HG03460 (cell line): ENCODE results near the gene PTGIS.

Source experiments
- ATAC-seq: cut with Tn5 transposase; IDR thresholded peaks from one replicate; pipeline ENCODE4 v1.9.1; 2021; ENCODE audit not compliant: unreplicated experiment

The PTGIS gene

DNA sequence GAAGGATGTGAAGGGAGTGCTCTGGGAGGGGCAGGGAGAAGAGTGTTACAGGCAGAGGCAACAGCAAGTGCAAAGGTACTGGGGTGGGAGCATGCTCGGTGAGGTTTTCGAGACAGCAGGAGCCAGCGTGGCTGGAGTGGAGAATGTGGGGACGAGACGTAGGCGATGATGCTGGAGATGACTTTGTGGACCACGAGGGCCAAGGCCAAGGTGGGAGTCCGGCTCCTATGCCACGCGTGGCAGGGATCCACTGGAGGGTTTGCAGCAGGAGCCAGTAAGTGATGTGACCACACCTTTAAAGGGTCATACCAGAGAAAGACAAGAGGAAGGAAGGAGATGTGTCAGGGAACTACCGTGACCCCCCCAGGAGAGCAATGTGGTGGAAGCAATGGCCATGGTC, 7.3 kb downstream of the PTGIS start:
- no peak for ATAC-seq

DNA sequence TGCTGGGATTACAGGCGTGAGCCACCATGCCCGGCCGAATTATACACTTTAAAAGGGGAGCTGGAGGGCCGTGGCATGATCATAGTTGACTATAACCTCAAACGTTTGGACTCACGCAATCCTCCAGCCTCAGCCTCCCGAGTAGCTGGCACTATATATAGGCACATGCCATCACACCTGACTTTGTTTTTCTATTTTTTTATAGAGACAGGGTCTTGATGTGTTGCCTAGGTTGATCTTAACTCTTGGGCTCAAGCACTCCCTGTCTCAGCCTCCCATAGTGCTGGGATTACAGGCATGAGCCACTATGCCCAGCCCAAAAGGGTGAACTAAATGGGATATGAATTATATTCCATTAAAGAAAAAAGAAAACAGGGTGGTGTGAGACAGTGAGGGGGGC, 7.8 kb downstream of the PTGIS start:
- no peak for ATAC-seq

DNA sequence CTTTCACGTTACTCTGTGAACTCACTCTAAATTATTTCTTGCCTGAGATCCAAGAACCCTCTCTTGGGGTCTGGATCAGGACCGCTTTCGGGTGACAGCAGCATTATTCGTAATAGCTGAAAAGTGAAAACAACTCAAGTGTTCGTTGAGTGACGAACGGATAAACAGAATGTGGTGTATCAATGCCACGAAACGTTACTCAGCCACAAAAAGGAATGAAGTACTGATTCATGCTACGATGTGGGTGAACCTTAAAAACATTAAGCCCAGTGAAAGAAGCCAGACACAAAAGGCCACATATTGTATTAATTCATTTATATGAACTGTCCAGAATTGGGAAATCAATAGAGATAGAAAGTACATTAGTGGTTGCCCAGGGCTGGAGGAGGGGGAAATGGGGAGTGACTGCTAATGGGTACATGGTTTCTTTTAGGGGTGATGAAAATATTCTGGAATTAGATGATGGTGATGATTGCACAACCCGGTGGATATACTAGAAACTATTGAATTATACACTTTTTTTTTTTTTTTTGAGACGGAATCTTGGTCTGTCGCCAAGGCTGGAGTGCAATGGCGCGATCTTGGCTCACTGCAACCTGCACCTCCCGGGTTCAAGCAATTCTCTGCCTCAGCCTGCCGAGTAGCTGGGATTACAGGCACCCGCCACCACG, 8.4 kb downstream of the PTGIS start:
- no peak for ATAC-seq

DNA sequence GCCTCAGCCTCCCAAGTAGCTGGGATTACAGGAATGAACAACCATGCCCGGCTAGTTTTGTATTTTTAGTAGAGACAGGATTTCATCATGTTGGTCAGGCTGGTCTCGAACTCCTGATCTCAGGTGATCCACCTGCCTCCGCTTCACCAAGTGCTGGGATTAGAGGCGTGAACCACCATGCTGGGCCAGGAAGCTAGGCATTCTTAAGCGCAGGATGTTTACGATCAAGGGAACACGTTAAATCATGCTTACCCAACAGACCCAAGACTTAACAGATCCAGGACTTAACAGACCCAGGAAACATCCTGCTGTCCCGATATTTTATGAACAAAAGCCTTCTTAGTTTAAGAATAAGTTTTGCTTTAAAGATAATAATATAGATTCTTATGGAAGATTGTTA, 9.1 kb downstream of the PTGIS start:
- ATAC-seq, result no peak

DNA sequence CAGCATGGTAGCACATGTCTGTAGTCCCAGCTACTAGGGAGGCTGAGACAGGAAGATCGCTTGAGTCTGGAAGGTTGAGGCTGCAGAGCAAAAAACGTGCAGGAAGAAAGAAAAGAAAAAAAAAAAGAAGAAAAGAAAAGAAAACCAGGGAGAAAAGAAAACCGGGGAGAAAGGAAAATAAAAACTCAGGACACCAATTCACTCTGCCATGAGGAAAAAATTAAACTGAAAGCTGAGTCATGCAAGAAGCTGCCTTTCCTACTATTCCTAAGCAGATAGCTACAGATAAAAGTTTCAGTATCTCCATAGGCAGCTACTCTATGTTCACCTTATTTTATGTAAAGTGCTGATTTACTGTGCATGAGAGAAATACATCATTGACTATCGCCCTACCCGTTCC, 10.5 kb downstream of the PTGIS start:
- ATAC-seq, result no peak

DNA sequence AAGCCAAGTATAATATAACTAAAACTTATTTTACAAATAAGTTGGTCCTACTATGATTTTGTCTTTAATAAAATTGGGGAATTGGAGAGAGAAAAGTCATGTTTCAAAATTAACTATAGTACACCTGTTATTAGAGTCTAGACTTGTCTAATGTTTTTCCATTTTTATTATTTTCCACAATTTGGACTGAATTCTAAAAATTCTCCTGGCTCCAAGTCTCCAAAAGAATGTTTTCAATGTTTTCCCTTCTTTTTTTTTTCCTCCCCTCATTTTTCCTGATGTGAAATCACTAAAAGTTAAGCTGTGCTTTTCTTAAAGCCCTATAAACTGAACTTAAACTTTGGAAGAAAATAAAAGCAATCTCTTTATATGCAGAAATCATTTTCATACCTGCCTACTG, 11.3 kb downstream of the PTGIS start:
- ATAC-seq, result no peak

DNA sequence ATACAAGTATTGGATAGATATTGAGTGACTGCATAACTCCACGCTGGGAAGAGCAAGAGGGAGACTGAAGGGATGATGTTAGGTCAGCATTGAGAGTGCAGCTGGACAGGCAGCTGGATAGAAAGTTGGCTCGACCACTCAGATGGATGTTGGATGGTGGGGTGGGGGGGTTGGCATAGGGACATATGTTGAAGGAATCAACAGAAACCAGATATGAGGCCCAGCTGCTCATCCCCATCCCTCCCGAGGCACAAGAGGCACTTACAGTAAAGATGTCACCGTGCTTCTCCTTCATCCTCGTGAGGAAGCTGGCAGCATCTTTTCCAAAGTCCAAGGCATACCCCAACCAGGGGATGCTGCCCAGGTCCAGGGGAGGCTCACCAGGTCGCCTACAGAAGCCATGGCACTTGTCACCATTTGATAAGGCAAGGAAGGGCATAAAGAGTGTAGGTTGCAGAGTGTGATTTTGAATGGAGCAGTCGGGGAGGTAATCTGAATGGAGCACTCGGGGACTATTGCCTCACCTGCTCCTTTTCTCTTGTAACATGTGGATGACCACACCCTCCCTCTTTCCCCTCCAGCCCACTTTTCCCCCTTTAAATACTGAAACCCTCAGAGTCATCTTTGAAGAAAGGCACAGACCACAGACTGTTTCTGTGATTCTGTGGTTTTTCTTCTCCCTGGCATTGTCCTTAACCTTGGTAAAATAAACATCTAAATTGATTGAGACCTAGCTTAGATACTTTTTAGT, 18.0 kb downstream of the PTGIS start:
- no peak for ATAC-seq

DNA sequence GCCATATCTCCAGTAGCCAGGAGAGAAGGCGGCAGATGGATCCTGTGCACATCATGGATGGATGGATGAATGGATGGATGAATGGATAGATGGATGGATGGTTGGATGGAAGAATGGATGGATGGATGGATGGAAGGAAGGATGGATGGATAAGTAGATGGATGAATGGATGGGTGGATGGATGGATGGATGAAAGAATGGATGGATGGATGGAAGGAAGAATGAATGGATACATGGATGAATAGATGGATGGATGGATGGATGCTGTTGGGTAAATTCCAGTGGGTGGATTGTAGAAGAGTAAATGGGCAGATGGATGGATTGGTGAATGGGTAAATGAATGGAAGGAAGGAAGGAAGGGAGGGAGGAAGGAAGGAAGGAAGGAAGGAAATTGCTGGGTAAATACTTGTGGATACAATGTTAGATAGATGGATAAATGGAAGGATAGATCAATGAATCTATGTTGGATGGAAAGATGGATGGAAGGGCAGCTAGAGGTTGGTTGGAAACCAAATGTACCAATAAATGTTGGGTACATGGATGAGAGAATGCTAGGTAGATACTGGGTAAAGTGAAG, 19.5 kb downstream of the PTGIS start:
- no peak for ATAC-seq

DNA sequence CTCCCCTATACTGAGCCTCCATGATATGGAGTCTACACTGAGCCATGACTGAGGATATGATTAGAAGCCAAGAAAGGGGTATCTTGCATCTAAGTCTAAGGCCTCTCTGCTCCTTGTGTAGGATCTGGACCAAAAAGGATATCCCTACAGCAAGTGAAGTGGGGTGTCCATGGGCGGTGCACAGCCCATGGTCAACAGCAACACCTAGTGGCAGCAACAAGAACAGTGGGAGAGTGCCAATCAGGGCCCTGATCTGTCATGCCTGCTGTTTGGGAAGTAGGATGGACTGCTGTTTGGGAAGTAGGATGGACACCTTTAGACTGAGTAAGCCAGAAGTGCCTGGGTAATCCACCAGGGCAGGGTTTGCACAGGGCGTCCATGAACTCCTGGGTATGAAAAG, 22.4 kb downstream of the PTGIS start:
- ATAC-seq, result no peak

DNA sequence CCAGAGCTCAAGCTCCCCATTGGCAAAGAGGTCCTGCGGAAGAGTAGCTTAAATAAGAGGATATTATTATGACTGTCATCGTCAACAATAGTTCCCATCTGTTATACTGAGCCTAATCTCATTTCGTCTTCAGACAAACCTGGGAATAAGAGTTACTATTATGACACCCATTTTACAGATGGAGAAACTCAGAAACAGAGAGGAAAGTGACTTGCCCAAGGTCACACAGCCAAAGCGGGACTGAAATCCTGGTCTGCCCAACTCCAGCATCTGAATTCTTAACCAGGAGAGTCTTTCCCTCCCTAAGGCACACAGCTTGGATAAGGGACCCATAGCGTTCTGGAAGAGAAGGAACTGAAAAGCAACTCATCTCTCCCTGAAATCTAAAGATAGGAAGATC, 23.4 kb downstream of the PTGIS start:
- no peak for ATAC-seq

DNA sequence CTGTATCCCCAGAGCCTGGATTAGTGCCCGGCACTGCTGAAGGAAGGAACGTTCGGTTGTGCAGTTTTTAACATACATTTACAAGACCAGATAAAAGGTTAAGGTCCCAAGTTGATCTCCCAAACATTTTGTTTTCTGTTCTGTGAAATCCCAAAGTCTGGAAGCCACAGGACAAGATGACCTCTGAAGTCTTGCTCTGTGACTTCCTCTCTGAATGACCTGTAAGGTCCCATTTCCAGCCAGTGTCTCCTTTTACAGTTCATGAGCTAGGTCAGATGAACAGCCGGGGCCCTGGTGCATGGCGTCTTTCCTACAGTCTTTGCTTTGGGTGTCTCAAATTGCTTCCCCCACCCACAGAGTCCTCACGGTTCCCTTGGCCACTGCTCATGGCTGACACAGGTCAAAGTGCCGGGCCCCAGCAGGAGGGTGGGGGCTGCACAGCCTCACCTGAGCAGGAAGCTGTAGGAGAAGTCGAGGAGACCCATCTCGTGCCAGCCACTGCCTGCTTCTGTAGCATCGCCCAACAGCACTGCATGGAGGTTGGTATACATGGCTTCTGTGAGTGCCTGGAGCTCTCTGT, 24.0 kb downstream of the PTGIS start:
- ATAC-seq, result no peak

DNA sequence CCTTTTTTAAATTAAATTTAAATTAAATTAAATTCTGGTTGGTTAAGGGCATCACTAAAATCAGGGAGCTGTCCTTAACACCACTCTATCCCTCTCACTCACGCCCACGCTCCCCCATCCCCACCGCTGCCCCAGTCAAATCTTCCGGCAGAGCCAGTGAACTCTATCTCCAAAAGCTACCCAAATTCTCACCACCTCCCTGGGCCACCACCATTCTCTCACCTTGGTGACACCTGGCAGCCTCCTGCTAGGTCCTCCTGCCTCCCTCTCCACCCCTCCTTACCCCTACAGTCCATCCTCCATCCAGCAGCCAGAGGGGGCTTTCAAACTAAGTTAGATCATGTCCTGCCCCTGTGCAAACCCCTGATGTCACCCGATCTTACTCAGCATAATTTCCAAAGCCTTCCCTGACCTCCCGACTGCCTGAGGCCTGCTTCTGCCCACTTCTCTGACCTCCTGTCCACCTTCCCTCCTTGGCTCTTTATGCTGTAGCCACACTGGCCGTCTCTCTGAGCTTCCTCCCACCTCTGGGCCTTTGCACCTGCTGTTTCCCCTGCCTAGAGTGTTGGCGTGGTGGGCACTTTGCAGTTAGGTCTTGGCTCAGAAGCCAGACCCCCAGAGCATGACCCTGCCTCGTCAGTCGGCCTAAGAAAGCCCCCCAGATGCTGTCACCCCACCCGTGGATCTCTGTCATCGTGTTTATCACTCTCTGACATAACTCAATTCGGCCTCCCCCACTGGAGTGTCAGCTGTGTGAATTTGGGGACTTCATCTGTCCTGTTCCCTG, 24.7 kb downstream of the PTGIS start:
- no peak for ATAC-seq

DNA sequence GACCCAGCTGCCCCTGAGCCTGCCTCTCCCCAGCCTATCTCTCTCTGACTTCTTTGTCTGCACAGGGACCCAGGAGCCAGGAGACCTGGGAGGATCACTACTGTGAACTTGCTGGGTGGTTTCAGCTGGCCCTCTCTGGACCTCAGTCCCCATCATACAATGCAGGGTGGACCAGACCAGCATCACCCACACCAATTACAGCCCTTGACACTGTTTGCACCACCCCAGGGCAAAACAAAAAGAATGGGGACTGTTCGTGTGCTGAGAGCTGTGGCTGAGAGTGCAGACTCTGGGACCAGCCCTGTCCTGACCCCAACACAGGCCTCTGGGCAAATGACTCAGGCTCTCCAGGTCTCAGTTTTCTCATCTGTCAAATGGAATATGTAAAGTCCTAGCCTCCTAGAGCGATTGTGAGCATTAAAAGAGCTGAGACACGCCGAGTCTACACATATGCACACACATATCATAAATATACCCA, 25.4 kb downstream of the PTGIS start:
- no peak for ATAC-seq

DNA sequence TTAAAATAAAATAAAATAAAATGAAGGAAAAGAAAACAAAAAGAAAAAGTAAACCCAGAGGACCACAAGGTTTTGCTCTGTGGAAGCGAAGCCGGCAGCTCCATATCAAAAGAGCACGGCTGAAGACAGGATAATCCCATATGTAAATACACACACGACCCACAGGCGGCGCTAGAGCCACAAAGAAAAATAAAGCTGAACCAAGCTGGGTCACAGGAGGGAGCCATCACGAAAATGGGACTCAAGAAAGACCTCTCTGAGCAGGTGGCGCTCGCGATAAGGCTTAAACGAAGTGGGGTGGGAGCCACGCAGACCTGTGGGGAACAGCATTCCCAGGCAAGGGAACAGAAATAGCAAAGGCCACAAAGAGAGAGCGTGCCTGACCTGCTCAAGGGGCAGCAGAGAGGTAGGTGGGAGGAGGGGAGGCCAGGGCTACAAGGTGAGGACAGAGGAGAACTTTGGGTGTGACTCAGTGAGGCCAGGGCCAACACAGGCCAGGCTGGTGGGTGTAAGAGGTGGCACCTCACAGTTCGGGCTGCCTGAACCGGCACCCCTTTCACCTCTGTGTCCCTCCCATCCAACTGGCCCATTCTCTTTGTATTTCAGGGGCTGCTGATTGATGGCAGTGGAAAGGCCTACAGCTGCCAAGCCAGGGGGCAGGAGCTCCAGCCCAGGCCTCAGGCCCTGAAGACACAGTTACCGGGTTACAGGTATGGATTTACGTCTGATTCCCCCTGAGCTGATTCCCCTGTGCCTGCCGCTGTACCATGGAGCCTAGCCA, 26.0 kb downstream of the PTGIS start:
- ATAC-seq, result no peak

DNA sequence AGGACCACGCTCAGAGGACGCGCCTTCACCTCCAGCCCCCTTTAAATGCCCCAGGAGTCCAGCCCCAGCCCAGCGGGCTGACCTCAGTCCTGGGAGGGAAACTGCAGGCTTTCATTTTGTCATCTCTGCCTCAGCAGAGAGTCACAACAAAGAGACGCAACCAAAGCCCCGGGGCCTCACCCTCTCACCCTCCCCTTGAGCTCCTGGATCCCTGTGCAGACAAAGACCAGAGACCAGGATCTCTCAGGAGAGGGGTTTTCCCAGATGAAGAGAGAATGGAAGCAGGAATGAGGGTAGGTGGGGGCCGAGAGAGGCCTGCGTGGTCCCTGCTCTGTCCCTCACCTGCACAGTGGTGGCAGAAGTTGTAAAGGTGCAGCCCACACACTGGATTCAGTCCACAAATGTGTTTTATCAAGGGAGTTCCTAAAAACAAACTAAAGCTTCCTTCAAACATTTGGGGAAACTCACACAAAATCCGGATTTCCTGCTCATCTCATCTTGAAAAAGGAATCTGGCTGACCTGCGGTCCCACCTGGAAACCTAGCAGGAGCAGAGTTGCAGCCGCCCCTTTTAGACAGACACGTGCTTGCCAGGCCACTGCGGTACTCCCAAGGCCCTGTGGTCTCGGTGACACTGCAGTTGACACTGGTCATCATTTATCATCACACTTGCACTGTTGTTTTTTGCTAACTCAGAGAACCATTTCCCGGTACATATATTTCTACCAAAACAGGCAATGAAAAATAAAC, 27.1 kb downstream of the PTGIS start:
- no peak for ATAC-seq

DNA sequence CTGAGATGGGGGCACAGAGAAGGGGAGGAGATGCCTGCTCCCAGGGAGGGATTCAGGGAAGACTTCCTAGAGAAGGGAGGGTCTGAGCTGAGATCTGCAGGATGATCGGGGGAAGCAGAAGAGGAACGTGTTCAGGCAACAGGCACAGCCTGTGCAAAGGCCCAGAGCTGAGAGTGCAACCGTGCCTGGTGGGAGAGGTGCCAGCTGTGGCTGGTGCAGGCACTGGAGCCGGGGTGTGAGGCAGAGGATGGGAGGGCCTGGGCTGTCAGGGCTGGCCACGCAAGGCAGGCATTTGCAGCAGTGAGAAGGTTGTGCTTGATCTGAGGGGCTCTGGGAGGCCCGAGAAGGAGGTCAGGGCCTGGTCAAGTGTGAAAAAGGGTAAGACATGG, 27.7 kb downstream of the PTGIS start:
- ATAC-seq, result no peak

DNA sequence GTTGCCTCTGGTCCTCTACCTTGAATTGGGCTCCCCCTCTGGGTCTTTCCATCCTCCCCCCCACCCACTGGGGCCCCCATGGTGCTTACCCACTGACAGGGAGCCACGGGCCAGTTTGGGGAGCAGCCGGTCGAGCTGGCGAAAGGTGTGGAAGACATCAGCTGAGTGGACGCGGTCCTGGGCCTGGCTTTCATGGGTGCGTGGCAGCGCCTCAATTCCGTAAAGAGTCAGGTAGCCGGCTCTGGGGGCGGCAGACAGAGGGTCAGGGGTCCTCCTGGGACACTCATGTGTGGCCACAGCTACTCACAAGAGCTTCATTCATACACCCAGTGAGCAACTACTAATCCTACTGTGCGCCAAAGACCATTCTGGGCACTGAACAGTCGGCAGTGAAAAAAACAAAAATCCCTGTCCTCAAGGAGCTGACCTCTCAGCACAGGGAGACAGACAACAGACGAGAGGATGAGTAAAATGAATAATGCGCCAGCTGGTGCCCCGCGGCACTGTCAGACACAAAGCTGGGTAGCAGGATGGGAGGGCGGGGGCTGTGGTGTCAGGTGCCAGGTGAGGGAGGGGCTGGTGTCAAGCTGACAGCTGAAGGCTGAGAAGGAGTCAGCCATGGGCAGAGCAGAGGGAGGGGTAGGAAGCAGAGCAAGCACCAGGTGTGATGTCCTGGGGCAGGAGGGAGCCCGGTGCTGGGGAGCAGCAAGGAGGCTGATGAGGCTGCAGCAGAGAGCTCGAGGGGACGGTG, 28.3 kb downstream of the PTGIS start:
- no peak for ATAC-seq

DNA sequence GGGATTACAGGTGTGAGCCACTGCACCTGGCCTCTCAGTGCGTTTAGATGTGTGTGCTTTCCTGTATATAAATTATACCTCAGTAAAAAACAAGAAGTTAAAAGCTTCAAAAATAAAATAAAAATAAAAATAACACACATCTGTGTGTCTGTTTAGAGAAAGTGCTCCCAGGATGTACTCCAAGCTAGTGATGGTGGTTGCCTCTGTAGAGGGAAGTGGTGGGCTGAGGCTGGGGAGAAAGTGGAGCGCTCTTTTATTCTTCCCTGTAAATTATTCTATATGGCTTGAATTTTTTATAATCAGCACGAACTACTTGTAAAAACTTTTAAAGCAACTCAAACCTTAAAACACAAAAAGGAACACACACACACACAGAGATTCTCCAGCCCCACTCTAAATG, 29.0 kb downstream of the PTGIS start:
- ATAC-seq, result no peak

DNA sequence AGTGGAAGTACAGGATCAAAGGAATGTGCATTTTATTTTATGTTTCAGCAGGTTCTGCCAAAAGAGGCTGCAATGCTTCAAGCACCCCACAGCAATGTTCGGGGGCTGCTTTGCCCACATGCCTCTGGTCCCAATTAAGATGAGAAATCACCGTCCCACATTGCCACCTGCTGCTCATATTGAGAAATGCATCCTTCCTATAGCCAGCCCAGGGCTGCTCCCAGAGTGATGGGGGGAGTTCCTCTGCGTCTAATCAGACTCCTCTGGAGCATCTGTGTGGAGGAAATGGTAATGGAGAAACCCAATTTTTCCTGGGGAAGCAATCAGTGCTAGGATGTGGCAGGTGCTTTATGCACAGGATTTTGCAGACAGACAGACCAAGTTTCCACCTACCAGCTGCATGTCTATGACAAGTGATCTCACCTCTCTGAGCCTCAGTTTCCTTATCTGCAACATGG, 33.7 kb downstream of the PTGIS start:
- ATAC-seq, result no peak
